GM23248 (cell line): ENCODE results near the gene MBD4.

Experiments used
- EZH2 ChIP-seq: fragments of 200-600 bp; sonication (generic); IDR thresholded peaks from 2 replicates; pipeline ENCODE4 v1.6.1; 2018; ENCODE audit warnings: antibody characterized with exemption, mild to moderate bottlenecking; ENCODE audit not compliant: insufficient read depth, poor library complexity, severe bottlenecking
- EZH2phosphoT487 ChIP-seq: fragments of 200-600 bp; sonication (generic); IDR thresholded peaks from 2 replicates; pipeline ENCODE4 v1.6.1; 2018; ENCODE audit warnings: antibody characterized with exemption, moderate library complexity, mild to moderate bottlenecking, low read depth; ENCODE audit not compliant: insufficient read depth

- TF ChIP-seq EZH2phosphoT487 (no peak), EZH2 (no peak)
These were observed 17.6 kb downstream of the MBD4 start for GRCh38 chr3:129421988-129422745.
